Left ventricle myocardium superior (tissue), 1 donor: Measurements from ENCODE around the gene HSBP1L1. TPM values are rescaled to one million over a fixed set of nuclear protein-coding genes. Genes with fewer than 3 reads are reported as not detected.
"Not testable (repeated sequence)": the region's sequence is repeated elsewhere in the genome, so short reads cannot be mapped to it uniquely, and the experiment has no call there.

Experiments
- ATAC-seq: fragments of 200-7000 bp; cut with Tn5 transposase; one replicate; pipeline ENCODE4 v1.9.1; 2020; ENCODE audit warnings: mild to moderate bottlenecking, moderate library complexity
- DNase-seq: peaks from one replicate; pipeline ENCODE4 v3.0.0-alpha.2; 2020
- intact Hi-C: fragments of 100-400 bp; cut with micrococcal nuclease; formaldehyde crosslinking; loops from one replicate; pipeline ENCODE4 v1.11.0; 2022
- total RNA-seq: library from RNA; stranded (reverse); fragmentation: NEBNext Ultra II Directional; extraction: Animal tissue kit (Norgen Biotek cat#: 25700); gene quantifications from one replicate; pipeline ENCODE4 v1.2.1, GENCODE V29; 2021
- donor health status: DM: no; HTN: yes; CAD: no; lungs with severe emphysema.

HSBP1L1 gene
- total RNA-seq, 1 donor from 2014 or later = 14.5 TPM

- intact Hi-C loops = no loop called here
- DNase-seq = no peak
- ATAC-seq = no peak
Observed at GRCh38 chr18:79953971-79954651, 10.3 kb upstream of the HSBP1L1 start.

- no peak for DNase-seq
- intact Hi-C loops = no loop called here
Observed at GRCh38 chr18:79954791-79955190, 9.7 kb upstream of the HSBP1L1 start.

GRCh38 chr18:79955302-79956075 is 9.0 kb upstream of the HSBP1L1 start:
- ATAC-seq (no peak), DNase-seq (no peak)
- intact Hi-C loops = no loop called here

More at GRCh38 chr18:79954791-79955190, 9.7 kb upstream of the HSBP1L1 start:
- ATAC-seq = peak; percentile 14

- intact Hi-C loops = no loop called here
- ATAC-seq (no peak), DNase-seq (no peak)
Observed at GRCh38 chr18:79956276-79956675, 8.2 kb upstream of the HSBP1L1 start.

- DNase-seq (no peak), ATAC-seq (no peak)
- intact Hi-C loops = no loop called here
Observed at GRCh38 chr18:79958981-79959380, 5.5 kb upstream of the HSBP1L1 start.

- DNase-seq, ATAC-seq, intact Hi-C loops: not testable (repeated sequence)
Observed at GRCh38 chr18:79960161-79960801, 4.2 kb upstream of the HSBP1L1 start.

- no peak for DNase-seq
- intact Hi-C loops = no loop called here
- no peak for ATAC-seq
Observed at GRCh38 chr18:79960921-79961526, 3.4 kb upstream of the HSBP1L1 start.

GRCh38 chr18:79961527-79962291 is 2.7 kb upstream of the HSBP1L1 start:
- intact Hi-C loops = no loop called here
- DNase-seq = no peak
- no peak for ATAC-seq

GRCh38 chr18:79962311-79962710 is 2.1 kb upstream of the HSBP1L1 start:
- DNase-seq (no peak), ATAC-seq (no peak)
- intact Hi-C loops = no loop called here

GRCh38 chr18:79962835-79963657 is 1.4 kb upstream of the HSBP1L1 start:
- intact Hi-C loops = no loop called here
- no peak for DNase-seq
- no peak for ATAC-seq

GRCh38 chr18:79963658-79964329 is 649 bp upstream of the HSBP1L1 start:
- intact Hi-C loops = no loop called here
- no peak for ATAC-seq
- DNase-seq = no peak

- DNase-seq (no peak), ATAC-seq (peak; percentile 62)
- intact Hi-C loops = no loop called here
Observed at GRCh38 chr18:79965119-79965902, 868 bp downstream of the HSBP1L1 start.

GRCh38 chr18:79970419-79971133 is 6.1 kb downstream of the HSBP1L1 start:
- intact Hi-C loops = no loop called here
- DNase-seq (no peak), ATAC-seq (no peak)

- intact Hi-C loops = no loop called here
- no peak for ATAC-seq
- DNase-seq = no peak
Observed at GRCh38 chr18:79971211-79971952, 6.9 kb downstream of the HSBP1L1 start.

- ATAC-seq = no peak
- no peak for DNase-seq
- intact Hi-C loops = no loop called here
Observed at GRCh38 chr18:79971986-79972385, 7.5 kb downstream of the HSBP1L1 start.

GRCh38 chr18:79972720-79973119 is 8.3 kb downstream of the HSBP1L1 start:
- intact Hi-C loops = no loop called here
- DNase-seq (no peak), ATAC-seq (no peak)
